CD4-positive, alpha-beta T cell (primary cell): ENCODE measurements around the gene XYLT1. TPM values are rescaled to one million over a fixed set of nuclear protein-coding genes. Genes with fewer than 3 reads are reported as not detected.
A peak's percentile ranks its signal among the peaks of the same experiment; 100 is the strongest.

Experiments
- ATAC-seq: fragments of 200-7000 bp; cut with Tn5 transposase; one replicate; pipeline ENCODE4 v1.10.0; 2022; ENCODE audit warnings: mild to moderate bottlenecking; ENCODE audit not compliant: poor library complexity
- CTCF ChIA-PET: fragments of 350-600 bp; sonication (Branson Sonifier 250); formaldehyde crosslinking; loops from one replicate; lab custom pipeline; 2021; ENCODE audit warnings: antibody characterized with exemption, inconsistent platforms; lab: Charles Lee
- POLR2A ChIA-PET: fragments of 350-600 bp; sonication (Branson Sonifier 250); formaldehyde crosslinking; loops from one replicate; lab custom pipeline; 2021; ENCODE audit warnings: antibody characterized with exemption, inconsistent platforms; lab: Charles Lee
- DNase-seq, 14 experiments: peaks; one replicate each; pipeline ENCODE4 v3.0.0-alpha.2; 2013 to 2020; ENCODE audit warnings: mixed read lengths in 2 of 14
- H3K27ac ChIP-seq, 2 donors: one replicate each; pipeline versions ENCODE4 v1.5.1 to v1.7.0; 2013; ENCODE audit warnings: low read length in 2 of 2, low read depth in 1 of 2, mild to moderate bottlenecking in 1 of 2
- H3K27me3 ChIP-seq, 2 experiments: 1 replicate in 1 of 2; 2 replicates in 1 of 2; pipeline versions ENCODE4 v1.6.1 to v1.7.0; 2013; ENCODE audit warnings: low read length in 2 of 2, control low read depth in 1 of 2, mild to moderate bottlenecking in 1 of 2, moderate library complexity in 1 of 2; ENCODE audit not compliant: insufficient read depth in 2 of 2, control insufficient read depth in 1 of 2
- H3K36me3 ChIP-seq: one replicate; pipeline ENCODE4 v1.6.1; 2013; ENCODE audit warnings: low read length, control low read depth; ENCODE audit not compliant: insufficient read depth
- H3K4me1 ChIP-seq: one replicate; pipeline ENCODE4 v1.6.1; 2013; ENCODE audit warnings: low read length, control low read depth; ENCODE audit not compliant: insufficient read depth
- H3K4me3 ChIP-seq: one replicate; pipeline ENCODE4 v1.5.1; 2013; ENCODE audit warnings: mild to moderate bottlenecking, low read length, moderate library complexity
- H3K9me3 ChIP-seq, 2 experiments: 1 replicate in 1 of 2; 2 replicates in 1 of 2; pipeline versions ENCODE4 v1.6.1 to v1.7.0; 2013; ENCODE audit warnings: low read length in 2 of 2, mild to moderate bottlenecking in 2 of 2, control low read depth in 1 of 2, moderate library complexity in 1 of 2; ENCODE audit not compliant: control insufficient read depth in 1 of 2, insufficient read depth in 1 of 2
- H3K27ac Mint-ChIP-seq: one replicate; pipeline ENCODE4 v1.8.0; 2020; ENCODE audit warnings: mixed read lengths
- H3K27me3 Mint-ChIP-seq: one replicate; pipeline ENCODE4 v1.8.0; 2021; ENCODE audit warnings: mixed read lengths
- H3K36me3 Mint-ChIP-seq: one replicate; pipeline ENCODE4 v1.8.0; 2021; ENCODE audit warnings: low read depth, mixed read lengths
- H3K4me1 Mint-ChIP-seq: one replicate; pipeline ENCODE4 v1.8.0; 2021; ENCODE audit warnings: low read depth, mixed read lengths
- H3K4me3 Mint-ChIP-seq: one replicate; pipeline ENCODE4 v1.8.0; 2020; ENCODE audit warnings: mild to moderate bottlenecking, mixed read lengths
- H3K9me3 Mint-ChIP-seq: one replicate; pipeline ENCODE4 v1.8.0; 2020; ENCODE audit warnings: mixed read lengths
- CTCF ChIP-seq: fragments of 200-600 bp; IDR thresholded peaks from one replicate; pipeline ENCODE4 v1.8.0; 2022; ENCODE audit warnings: antibody characterized with exemption, mild to moderate bottlenecking
- intact Hi-C, 2 experiments: fragments of 100-400 bp; cut with DNase I in 1 of 2; cut with micrococcal nuclease in 1 of 2; formaldehyde crosslinking; loops; one replicate each; pipeline versions ENCODE4 v1.15.1 to v1.9.0; 2023 to 2025; cut with DNase I, micrococcal nuclease
- total RNA-seq, 174 experiments: library from RNA in 2 of 174; stranded (reverse) in 2 of 174; gene quantifications; one replicate each; pipeline ENCODE4 v1.2.3 and lab custom pipeline; 2021 to 2026

The XYLT1 gene
- total RNA-seq, 2 experiments from 2014 or later: 26.0 to 27.1 TPM

GRCh38 chr16:17461951-17462729 is 8.6 kb downstream of the XYLT1 start:
- Histone ChIP-seq H3K4me3 (no peak overlapping the region), H3K36me3 (peaks cover 2% of the 10 kb centered on the region), H3K27me3 (no peaks in the 10 kb centered on the region), H3K27ac (no peak overlapping the region), H3K9me3 (no peaks in the 10 kb centered on the region), H3K4me1 (peaks cover 13% of the 10 kb centered on the region)
- DNase-seq (peak in 2 of 14 experiments; percentile 31), ATAC-seq (no peak)
- no peaks in the 10 kb centered on the region for H3K27me3 Mint-ChIP-seq
- peaks cover 27% of the 10 kb centered on the region for H3K36me3 Mint-ChIP-seq
- no peak overlapping the region for H3K27ac Mint-ChIP-seq
- POLR2A ChIA-PET: no interaction called here
- no peak overlapping the region for H3K4me3 Mint-ChIP-seq
- CTCF ChIA-PET: no interaction called here
- intact Hi-C loops: loop anchor here in 1 of 2 experiments (2.0 kb wide), 1 partner anchor 15 kb away; no protein-coding TSS in a partner anchor
- no peaks in the 10 kb centered on the region for H3K9me3 Mint-ChIP-seq
- TF ChIP-seq CTCF: no peak
- peaks cover 65% of the 10 kb centered on the region for H3K4me1 Mint-ChIP-seq

GRCh38 chr16:17460890-17461289 is 9.9 kb downstream of the XYLT1 start:
- peaks cover 55% of the 10 kb centered on the region for H3K4me1 Mint-ChIP-seq

GRCh38 chr16:17459903-17460521 is 10.7 kb downstream of the XYLT1 start:
- ATAC-seq (peak; percentile 21), DNase-seq (no peak)
- Histone ChIP-seq H3K4me1 (peaks cover 13% of the 10 kb centered on the region), H3K27me3 (no peaks in the 10 kb centered on the region), H3K9me3 (no peaks in the 10 kb centered on the region), H3K27ac (no peak overlapping the region), H3K36me3 (peaks cover 6% of the 10 kb centered on the region), H3K4me3 (no peak overlapping the region)
- peaks cover 17% of the 10 kb centered on the region for H3K36me3 Mint-ChIP-seq
- no peak for TF ChIP-seq CTCF
- no peak overlapping the region for H3K4me3 Mint-ChIP-seq
- H3K9me3 Mint-ChIP-seq: no peaks in the 10 kb centered on the region
- intact Hi-C loops: no loop called here
- peaks cover 47% of the 10 kb centered on the region for H3K4me1 Mint-ChIP-seq
- H3K27me3 Mint-ChIP-seq: no peaks in the 10 kb centered on the region
- POLR2A ChIA-PET: no interaction called here
- no peak overlapping the region for H3K27ac Mint-ChIP-seq
- CTCF ChIA-PET: no interaction called here

More at GRCh38 chr16:17460890-17461289, 9.9 kb downstream of the XYLT1 start:
- H3K27me3 ChIP-seq: no peaks in the 10 kb centered on the region
- ATAC-seq (no peak), DNase-seq (no peak)
- CTCF ChIA-PET: no interaction called here
- Mint-ChIP-seq H3K9me3 (no peaks in the 10 kb centered on the region), H3K36me3 (peaks cover 22% of the 10 kb centered on the region), H3K4me3 (no peak overlapping the region), H3K27ac (no peak overlapping the region), H3K27me3 (no peaks in the 10 kb centered on the region)
- H3K4me3 ChIP-seq: no peak overlapping the region
- no peak overlapping the region for H3K27ac ChIP-seq
- peaks cover 13% of the 10 kb centered on the region for H3K4me1 ChIP-seq
- intact Hi-C loops: no loop called here
- TF ChIP-seq CTCF: no peak
- H3K36me3 ChIP-seq: peaks cover 5% of the 10 kb centered on the region
- POLR2A ChIA-PET: interaction anchor here (0.5 kb wide), 1 partner anchor 1517 kb away, joined by 3 read pairs; no protein-coding TSS in a partner anchor
- no peaks in the 10 kb centered on the region for H3K9me3 ChIP-seq
